Ovary (tissue), 9 donors: ENCODE results near the gene SEZ6. TPM values are rescaled to one million over a fixed set of nuclear protein-coding genes. Genes with fewer than 3 reads are reported as not detected.

Experiments used
- DNase-seq, 5 donors: peaks; one replicate each; pipeline ENCODE4 v3.0.0-alpha.2; 2019 to 2020
- H3K27ac ChIP-seq, 2 donors: fragments of 200-600 bp; one replicate each; pipeline versions ENCODE4 v1.5.1 to v1.8.0; 2019 to 2022
- H3K27me3 ChIP-seq: fragments of 200-600 bp; one replicate; pipeline ENCODE4 v1.8.0; 2022
- H3K36me3 ChIP-seq: fragments of 200-600 bp; sonication (generic); one replicate; pipeline ENCODE4 v1.5.1; 2019
- H3K4me1 ChIP-seq: one replicate; pipeline ENCODE4 v1.8.1; 2013; ENCODE audit warnings: mild to moderate bottlenecking, moderate library complexity; ENCODE audit not compliant: insufficient read depth
- H3K4me3 ChIP-seq: fragments of 200-600 bp; sonication (generic); one replicate; pipeline ENCODE4 v1.5.1; 2017
- H3K9me3 ChIP-seq, 2 donors: fragments of 200-600 bp in 1 of 2; sonication (generic) in 1 of 2; one replicate each; pipeline versions ENCODE4 v1.5.1 to v1.8.1; 2013 to 2019; ENCODE audit warnings: mild to moderate bottlenecking in 1 of 2, moderate library complexity in 1 of 2
- CTCF ChIP-seq, 3 donors: fragments of 450-650 bp in 2 of 3; fragments of 200-600 bp in 1 of 3; IDR thresholded peaks; one replicate each; pipeline versions ENCODE4 v1.5.1 to v1.8.0; 2016 to 2022; ENCODE audit warnings: antibody characterized with exemption in 3 of 3, mild to moderate bottlenecking in 1 of 3
- EP300 ChIP-seq: sonication (generic); formaldehyde crosslinking; IDR thresholded peaks from one replicate; pipeline ENCODE4 v1.6.1; 2017; ENCODE audit warnings: antibody characterized with exemption
- POLR2A ChIP-seq: fragments of 450-650 bp; IDR thresholded peaks from one replicate; pipeline ENCODE4 v1.6.1; 2017; ENCODE audit warnings: antibody characterized with exemption, mild to moderate bottlenecking, moderate library complexity
- WGBS, 3 donors: extraction: QIAGEN DNeasy Blood & Tissue Kit in 1 of 3; methylation state at CpG; one replicate each; pipeline versions ENCODE4 v1.1.5 to v1.1.7; 2013 to 2017; 5-methylcytosine and 5-hydroxymethylcytosine counted together
- intact Hi-C, 4 donors: fragments of 100-400 bp; cut with DNase I; formaldehyde crosslinking; loops; one replicate each; pipeline versions ENCODE4 v1.11.0 to v1.15.1; 2022 to 2023
- polyA plus RNA-seq, 2 donors: library from polyadenylated mRNA; stranded (reverse); fragments of 200-250 nt in 1 of 2; fragments of 350-450 nt in 1 of 2; fragmentation: Illumina TruSeq in 1 of 2; extraction: RNeasy Lipid Tissue Mini Kit (QIAGEN cat#74804) in 1 of 2; gene quantifications; one replicate each; pipeline ENCODE4 v1.2.3, GENCODE V29; 2013 to 2014
- total RNA-seq, 7 donors: library from RNA; depleted of rRNA in 2 of 7; stranded (reverse); fragments of >200 nt in 2 of 7; fragmentation: NEBNext Ultra II Directional in 3 of 7; extraction: Animal tissue kit (Norgen Biotek cat#: 25700) in 3 of 7; gene quantifications; one replicate each; pipeline versions ENCODE4 v1.1.0 to v1.2.4, GENCODE V29; 2016 to 2023
- donor health status: DM: no; HTN: no; CAD: no; lungs with moderate emphysema.
- donor health status: DM: no; HTN: no; CAD: no.
- donor health status: Bipolar disorder and iron deficiency.
- donor health status: DM: yes; HTN: yes; CAD: no.
- donor health status: DM: no; HTN: no; CAD: no.
- donor health status: DM: yes; HTN: yes; CAD: no.

The SEZ6 gene
- total and polyA plus RNA-seq, 9 donors, result not detected

DNA sequence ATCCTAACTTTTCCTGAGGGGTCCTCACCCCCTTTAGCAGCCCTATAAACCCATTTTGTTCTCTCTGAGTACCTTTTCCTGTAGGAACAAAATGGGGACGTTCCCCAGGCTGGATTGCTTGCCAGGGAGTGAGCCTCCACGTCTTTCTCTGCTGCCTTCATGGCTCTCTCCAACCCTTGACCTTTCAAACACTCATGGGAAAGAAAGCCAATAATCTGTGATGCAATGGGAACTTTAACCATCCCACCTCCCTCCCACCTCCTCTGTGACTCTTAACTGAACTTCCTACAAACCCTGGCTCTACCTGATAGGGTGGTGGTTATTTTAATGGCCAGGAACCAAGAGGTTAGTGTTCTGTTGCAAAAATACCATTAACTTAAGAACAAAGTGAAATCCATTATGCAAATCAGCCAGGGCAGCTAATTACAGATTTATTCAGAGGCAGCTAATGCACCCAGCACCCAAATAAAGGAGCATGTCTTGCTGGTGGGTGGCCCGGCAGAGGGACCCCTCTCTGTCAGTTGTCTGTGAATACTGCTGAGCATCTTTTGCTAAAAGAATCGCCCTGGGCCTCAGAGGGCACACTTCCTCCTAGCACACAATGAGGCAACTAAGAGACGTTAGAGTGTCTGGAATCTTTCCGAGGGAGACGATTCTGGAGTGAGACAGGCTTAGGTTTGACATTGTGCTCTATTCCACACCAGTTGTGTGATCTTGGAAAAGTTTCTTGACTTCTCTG lies 40.1 kb upstream of the SEZ6 start:
- H3K4me1 ChIP-seq, result peaks cover 1% of the 10 kb centered on the region
- no peaks in the 10 kb centered on the region for H3K9me3 ChIP-seq
- H3K27me3 ChIP-seq, result no peaks in the 10 kb centered on the region
- no peaks in the 10 kb centered on the region for H3K36me3 ChIP-seq
- DNase-seq, result no peak
- 72 to 74% (median 73%) methylated on average over 7 of the region's 7 CpGs for WGBS, 3 donors
- no peak overlapping the region for H3K27ac ChIP-seq
- intact Hi-C loops, result no loop called here
- TF ChIP-seq CTCF (IDR thresholded peaks at IDR 0.05) (no peak), POLR2A (no peak), EP300 (no peak)
- no peak overlapping the region for H3K4me3 ChIP-seq

DNA sequence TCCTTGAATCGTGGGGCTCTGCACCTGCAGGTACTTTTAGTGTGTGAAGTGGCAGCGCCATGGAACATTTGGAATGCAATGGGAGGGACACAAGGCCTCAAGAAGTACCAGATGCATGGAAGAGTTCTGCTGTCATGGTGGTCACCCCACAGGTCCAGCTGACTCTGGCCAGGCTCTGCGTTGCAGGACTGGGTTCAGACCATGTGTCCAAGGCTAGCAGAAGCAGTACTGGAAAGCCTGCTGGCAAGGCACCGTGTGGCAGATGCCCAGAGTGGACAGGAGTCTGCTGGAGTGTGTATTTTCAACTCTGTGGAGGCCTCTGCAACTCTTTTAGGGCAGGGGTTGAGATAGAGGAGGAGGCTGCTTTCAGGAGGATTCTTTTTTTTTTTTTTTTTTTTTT lies 39.2 kb upstream of the SEZ6 start:
- TF ChIP-seq CTCF (IDR thresholded peaks at IDR 0.05) (no peak), POLR2A (no peak), EP300 (no peak)
- Histone ChIP-seq H3K36me3 (no peaks in the 10 kb centered on the region), H3K9me3 (no peaks in the 10 kb centered on the region), H3K4me3 (no peak overlapping the region), H3K27me3 (no peaks in the 10 kb centered on the region), H3K27ac (no peak overlapping the region), H3K4me1 (peaks cover 3% of the 10 kb centered on the region)
- WGBS, 3 donors, result 89 to 93% (median 92%) methylated on average over 4 of the region's 4 CpGs
- no peak for DNase-seq
- intact Hi-C loops, result no loop called here

DNA sequence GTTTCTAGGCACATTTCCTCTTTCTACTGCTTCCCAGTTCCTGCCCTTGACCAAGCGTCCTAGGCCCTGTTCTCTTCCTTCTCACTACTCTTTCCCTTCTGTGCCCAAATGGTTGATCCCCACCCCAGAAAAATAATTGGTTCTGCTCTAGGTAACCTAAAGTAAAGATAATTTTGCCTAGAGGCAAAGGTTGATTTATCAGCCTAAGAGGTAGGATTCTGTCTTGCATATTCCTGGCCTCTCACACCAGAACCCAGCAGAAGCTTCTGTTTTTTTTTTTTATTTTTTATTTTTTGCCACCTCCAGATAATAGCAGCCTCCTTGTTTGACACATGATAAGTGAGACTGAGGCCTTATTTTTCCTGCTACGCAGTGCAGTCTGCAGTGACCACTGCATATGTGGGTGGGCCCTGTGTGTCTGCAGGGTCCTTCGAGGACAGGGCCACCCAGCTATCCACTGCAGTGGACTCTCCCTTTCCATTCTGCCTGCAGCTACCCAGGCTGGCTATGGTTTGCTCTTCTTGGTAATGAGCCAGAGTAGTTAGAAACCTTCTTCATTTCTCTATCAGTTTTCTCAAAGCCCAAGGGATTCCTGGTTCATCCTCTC lies 37.8 kb upstream of the SEZ6 start:
- Histone ChIP-seq H3K9me3 (no peaks in the 10 kb centered on the region), H3K4me1 (peaks cover 3% of the 10 kb centered on the region), H3K27ac (no peak overlapping the region), H3K36me3 (no peaks in the 10 kb centered on the region), H3K27me3 (no peaks in the 10 kb centered on the region), H3K4me3 (no peak overlapping the region)
- 70 to 87% (median 77%) methylated on average over 3 of the region's 3 CpGs for WGBS, 3 donors
- no peak for DNase-seq
- TF ChIP-seq CTCF (IDR thresholded peaks at IDR 0.05), result no peak
- TF ChIP-seq POLR2A, result no peak
- TF ChIP-seq EP300, result no peak
- intact Hi-C loops, result no loop called here

DNA sequence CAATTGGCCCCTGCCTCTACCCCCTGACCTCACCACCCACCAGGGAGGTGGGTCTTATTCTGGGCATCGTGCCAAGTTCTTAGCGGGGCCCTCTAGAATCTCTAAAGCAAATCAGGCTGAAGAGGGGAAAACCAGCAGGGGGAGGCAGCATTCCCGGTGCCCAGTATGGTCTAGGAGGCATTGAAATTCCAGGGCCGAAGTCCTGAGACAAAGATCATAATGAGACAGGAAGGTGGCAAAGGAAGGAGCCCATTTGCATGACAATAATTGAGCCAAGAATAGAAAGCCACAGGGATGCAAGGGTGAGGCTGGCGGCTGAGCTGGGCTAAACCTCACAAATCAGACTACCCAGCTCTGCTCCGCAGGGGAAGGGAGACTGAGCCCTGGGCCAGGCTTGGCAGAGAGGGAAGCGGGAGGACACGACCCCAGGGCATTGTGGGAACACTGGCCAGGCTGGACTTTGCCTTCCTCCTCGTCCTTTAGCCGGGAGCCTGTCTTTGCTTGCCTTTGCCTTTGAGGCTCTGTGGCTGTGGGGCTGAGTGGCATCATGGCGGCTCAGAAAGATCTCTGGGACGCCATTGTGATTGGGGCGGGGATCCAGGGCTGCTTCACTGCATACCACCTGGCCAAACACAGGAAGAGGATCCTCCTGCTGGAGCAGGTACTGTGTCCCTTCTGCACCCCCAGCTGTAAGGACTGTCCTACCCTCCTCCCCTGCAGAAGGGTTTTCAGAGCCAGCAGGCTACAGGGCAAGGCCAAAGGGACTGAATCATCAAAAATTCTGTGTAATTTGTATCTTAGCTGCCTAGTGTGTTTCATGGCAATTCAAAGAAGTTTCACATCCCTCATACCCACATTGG lies 37.1 kb upstream of the SEZ6 start, which contains the start of gene PIPOX:
PIPOX (plus strand) TSS at position 463 of the 860 bp plus-strand sequence; CDS start at position 548, 85 bp downstream.
- no peak within 1 kb of the TSS for H3K27ac ChIP-seq
- no peak for DNase-seq
- intact Hi-C loops, result no loop called here

More for the DNA sequence above, 37.1 kb upstream of the SEZ6 start, which contains the start of gene PIPOX:
- no peaks in the 10 kb centered on the region for H3K27me3 ChIP-seq
- no peaks in the 10 kb centered on the region for H3K9me3 ChIP-seq
- peaks cover 3% of the 10 kb centered on the region for H3K4me1 ChIP-seq
- 58 to 66% (median 60%) methylated on average over 13 of the region's 13 CpGs for WGBS, 3 donors
- H3K4me3 ChIP-seq, result no peak within 1 kb of the TSS
- H3K36me3 ChIP-seq, result no peaks in the 10 kb centered on the region
- no peak for TF ChIP-seq CTCF (IDR thresholded peaks at IDR 0.05)
- TF ChIP-seq POLR2A, result no peak
- TF ChIP-seq EP300, result no peak
